Neural progenitor cell (in vitro differentiated cells): ENCODE results near the gene RAD51B.

Source experiments
- EZH2phosphoT487 ChIP-seq: fragments of 200-600 bp; sonication (generic); IDR thresholded peaks from 2 replicates; pipeline ENCODE4 v1.6.1; 2017; ENCODE audit warnings: antibody characterized with exemption
- TF ChIP-seq, protein P1 (sequence below): fragments of 200-600 bp; sonication (generic); IDR thresholded peaks from 2 replicates; pipeline ENCODE4 v1.5.1; 2017; ENCODE audit warnings: antibody characterized with exemption, mild to moderate bottlenecking

DNA sequence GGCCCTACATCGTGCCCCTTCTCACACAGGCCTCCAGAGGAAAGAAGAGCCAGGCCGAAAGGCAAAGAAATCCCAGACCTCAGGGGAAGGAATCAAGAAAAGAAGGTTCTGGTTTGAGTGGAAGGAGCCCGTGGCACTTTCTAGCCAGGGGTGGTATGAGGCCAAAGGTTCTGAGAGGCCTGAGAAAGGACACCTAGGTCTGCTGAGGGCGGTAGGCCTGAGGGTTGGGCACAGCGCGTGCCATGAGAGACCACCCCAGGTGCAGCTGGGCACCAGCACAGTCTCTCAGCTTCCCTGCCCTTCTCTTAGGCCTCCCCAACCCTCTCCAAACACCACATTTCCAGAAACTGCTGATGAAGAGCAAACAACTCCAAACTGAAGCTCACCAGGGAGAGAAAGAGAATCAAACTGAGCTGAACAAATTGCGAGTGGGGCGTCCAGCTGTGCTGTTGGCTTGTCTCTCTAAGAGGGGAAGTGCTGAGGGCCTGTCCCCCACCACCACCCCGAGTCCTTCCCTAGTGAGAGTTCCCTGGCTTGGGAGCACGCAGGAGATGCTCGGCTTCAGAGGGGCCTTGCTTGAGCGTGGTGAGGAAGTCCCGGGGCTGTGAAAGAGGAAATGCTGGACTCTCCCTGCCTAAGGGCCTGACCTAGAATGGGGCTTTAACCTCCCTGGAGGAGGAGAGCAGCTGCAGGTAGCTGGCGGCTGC lies 788.4 kb downstream of the RAD51B start:
- TF ChIP-seq, protein P1, sequence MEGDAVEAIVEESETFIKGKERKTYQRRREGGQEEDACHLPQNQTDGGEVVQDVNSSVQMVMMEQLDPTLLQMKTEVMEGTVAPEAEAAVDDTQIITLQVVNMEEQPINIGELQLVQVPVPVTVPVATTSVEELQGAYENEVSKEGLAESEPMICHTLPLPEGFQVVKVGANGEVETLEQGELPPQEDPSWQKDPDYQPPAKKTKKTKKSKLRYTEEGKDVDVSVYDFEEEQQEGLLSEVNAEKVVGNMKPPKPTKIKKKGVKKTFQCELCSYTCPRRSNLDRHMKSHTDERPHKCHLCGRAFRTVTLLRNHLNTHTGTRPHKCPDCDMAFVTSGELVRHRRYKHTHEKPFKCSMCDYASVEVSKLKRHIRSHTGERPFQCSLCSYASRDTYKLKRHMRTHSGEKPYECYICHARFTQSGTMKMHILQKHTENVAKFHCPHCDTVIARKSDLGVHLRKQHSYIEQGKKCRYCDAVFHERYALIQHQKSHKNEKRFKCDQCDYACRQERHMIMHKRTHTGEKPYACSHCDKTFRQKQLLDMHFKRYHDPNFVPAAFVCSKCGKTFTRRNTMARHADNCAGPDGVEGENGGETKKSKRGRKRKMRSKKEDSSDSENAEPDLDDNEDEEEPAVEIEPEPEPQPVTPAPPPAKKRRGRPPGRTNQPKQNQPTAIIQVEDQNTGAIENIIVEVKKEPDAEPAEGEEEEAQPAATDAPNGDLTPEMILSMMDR = no peak
- TF ChIP-seq EZH2phosphoT487 = no peak
